NCI-H2196 treated with DMSO at 0.1 percent for 48 hours (cell line): ENCODE results near the gene ALPK1.
"Not testable (repeated sequence)": the region's sequence is repeated elsewhere in the genome, so short reads cannot be mapped to it uniquely, and the experiment has no call there.

Source experiments
- DNase-seq: peaks from one replicate; lab custom pipeline; 2025; ENCODE audit not compliant: unreplicated experiment; lab: John Stamatoyannopoulos, UW

ALPK1 gene

DNA sequence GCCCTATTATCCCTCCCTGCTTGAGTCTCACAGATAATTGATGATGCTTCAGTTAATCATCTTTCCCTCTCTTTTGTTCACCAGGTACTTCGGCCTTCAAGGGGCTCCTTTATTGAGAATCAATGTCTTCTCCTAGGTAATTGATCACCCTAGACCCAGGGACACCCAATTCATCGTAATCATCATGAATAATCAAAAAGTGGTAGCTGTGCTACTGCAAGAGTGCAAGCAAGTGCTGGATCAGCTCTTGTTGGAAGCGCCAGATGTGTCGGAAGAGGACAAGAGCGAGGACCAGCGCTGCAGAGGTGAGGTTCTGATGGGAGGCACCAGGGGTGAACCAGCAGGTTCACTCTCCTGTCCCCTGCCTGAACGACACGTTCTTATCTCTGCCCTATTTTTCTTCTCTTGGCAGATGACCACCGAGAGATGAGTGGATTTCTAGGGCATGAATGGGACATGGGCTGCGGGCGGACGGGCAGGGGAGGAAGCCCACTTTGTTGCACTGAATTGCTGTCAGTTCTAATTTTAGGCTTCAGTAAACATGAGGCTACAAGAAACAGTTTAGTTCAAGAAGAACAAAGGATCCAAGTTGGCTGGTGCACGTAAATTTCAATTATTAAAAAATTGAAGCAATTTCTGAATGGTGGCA is 80.5 kb downstream of the ALPK1 start:
- no peak for DNase-seq

DNA sequence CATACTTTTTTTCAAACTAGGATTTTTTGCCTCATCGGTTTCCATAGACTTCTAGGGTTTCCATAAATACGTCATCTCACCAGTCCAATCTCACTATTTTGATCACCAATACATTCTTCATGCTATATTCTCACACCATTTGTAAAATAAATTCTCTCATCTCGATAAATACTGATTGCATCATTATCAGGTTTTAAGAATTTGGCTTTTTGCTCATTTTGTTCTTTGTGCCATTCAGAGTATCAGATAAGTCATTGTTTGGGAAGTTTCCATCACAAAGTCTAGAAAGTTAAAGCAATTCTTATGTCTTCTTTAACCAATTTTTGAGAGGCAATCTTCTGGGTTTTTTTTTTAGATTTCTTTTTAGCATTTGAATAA is 81.1 kb downstream of the ALPK1 start:
- no peak for DNase-seq

DNA sequence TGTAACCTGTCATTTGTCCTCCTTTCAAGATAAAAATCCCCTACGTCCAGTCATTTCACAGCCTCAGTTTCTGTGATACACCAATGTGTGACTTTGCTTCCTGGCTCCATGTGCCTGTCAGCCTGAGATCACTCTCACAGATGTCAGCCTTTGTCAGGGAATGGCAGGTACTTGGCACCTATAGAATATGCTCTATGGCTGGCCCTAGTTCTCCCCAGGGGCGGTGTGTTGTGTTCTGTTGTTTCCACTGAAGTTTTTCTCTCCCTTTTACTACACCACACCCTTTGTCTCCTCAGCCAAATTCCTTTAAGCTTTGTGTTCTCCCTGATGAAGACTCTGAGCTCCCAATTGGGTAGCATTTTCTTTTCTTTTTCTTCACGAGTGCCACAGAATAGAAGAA is 81.7 kb downstream of the ALPK1 start:
- DNase-seq = no peak

DNA sequence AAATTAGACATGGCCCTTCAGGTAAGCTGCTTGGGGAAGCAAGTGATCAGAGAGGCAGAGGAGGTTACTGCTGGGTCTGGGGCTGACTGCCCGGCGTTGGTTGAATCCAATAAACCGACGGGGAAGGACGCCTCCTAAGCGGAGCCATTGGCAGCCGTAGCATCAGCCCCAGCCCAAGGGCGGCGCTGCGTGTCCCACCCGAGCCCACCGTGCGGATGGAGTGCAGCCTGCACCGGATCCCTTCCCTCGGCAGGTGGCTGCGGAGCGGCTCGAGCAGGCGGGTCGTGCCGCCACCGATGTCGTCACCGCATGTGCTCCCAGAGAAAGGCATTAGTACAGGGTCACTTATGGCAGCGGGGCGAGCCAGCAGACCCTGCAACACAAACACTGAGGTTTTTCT is 82.1 kb downstream of the ALPK1 start:
- no peak for DNase-seq

DNA sequence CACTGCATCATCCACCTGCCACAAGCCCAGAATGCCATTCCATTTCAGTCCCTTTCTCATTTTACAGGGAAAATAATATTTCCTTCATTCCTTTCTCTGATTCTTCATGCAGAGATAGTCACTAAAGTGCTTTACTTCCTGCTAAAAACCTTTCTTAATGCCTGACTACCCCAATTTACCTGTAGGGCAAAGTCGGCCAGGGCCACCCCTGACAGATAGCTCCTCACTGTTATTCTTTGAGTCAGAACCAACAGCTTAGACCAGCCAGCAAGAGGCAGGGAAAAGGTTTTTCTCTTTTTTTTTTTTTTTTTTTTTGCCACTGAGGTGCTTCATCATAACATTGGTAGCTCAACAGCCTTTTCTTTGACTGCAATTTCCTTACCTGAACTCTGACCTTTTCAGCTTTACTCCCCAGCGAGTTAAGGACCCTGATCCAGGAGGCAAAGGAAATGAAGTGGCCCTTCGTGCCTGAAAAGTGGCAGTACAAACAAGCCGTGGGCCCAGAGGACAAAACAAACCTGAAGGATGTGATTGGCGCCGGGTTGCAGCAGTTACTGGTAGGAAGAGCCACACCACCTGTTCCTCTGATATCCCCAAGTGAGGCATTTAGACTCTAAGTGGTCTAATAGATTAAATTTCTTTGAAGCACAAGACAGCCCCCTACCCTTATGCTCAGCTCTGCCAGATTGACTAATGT is 85.0 kb downstream of the ALPK1 start:
- DNase-seq = no peak

DNA sequence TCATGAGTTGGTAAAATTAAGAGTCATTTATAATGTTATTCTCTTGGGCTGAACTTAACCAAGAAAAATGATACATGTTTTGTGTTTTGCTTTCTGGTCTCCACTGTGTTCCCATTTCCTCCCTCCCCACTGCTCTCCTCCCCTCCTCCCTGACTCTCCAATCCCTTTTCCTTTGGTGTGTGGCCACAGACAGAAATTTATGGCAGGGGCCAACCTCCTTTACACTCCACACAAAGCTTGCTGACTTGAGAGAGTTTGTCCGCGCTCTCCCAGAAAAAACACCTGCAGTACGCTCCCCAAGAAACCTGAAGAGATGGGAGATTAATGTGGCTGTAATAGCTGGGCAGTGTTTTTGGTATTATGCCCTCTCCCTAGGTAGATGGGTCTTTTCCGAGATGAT is 88.9 kb downstream of the ALPK1 start:
- DNase-seq = no peak

DNA sequence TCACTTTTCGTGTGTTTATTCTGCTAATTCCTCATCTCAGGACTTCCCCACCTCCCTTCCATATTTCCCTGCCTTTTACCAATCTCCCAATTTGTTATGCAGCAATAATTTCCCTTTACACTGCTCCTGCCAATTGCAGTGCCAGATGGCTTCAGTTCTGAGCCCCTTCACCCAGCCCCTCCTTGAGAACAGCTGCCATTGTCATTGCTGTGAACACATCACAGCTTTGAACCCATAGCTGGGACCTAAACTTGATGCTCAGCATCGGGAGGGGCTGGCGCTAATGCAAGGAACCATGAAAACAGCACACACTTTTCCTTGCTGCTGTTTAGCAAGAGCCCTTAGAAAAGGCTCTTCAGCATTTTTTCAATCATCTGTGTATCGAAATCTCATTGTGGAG is 104.9 kb downstream of the ALPK1 start:
- no peak for DNase-seq

DNA sequence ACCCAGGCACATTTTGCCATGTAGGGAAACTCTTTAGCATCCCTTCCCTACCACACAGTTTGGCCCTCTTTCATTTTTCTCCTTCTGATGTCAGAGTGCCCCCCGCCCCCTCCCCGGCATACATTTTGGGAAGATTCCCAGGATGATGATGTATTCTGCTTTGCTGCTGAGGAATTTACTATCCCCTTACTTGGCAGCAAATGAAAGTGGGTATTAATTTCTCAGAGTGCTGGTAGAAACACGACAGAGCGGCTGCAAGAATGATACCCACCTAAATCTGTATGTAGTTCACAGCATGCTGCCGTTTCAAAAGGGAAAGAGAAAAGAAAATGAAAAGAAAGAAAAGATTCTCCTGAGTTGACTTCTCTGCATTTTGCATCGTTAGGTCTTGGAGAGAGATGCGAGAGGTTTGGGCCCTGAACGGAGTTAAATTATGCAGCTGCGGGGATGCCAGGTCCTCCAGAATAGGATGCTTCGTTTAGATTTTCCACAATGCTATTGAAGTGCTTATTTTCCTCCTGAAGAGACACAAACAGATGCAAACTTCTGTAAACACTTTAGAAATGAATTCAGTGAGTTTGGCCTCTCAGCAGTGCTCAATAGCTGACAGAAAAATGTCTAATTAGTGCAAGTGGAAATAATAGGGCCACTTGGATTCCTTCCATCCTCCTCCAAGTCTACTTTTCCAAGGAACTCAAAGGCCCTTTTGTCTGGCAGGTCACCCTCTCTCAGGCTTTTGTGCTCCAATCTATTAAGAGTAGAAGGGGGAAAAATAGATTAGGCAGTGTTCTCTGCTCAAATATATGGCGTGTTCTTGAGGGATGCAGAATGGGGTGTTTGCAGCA is 106.2 kb downstream of the ALPK1 start:
- no peak for DNase-seq

DNA sequence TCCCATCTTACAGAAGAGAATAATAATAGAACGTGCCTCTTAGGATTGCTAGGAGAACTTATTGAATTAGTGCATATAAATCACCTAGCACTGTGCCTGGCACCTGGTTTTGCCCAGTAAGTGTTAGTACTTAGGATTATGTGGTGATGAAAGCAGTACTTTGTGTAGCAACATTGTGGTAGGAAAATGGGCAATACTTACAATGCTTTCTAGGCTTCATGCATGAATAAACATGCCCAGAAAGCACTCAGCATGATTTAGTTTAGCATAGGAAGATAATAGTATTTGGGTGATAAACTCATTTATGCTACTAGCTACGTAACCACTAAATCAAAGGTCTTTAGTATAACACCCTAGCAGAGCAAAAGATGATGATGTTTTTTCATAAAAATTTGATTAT is 113.2 kb downstream of the ALPK1 start:
- DNase-seq = no peak

DNA sequence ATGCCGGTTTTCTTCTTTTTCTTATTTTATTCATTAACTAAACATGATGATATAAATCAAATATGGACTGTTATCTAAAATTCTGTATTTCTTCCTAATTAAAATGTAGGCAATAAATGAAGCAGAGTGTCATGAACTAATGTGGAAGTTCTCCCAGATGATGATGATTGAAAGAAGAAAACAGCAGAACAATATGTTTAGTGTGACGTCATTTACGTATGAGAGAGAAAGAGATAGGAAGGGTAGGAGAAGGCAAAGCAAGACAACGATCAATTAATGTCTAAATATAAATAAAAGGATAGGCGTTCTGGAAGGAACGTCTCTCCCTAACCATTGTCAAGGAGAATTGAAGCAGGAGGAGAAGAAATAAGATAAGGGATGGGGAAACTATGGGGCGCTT is 113.6 kb downstream of the ALPK1 start:
- no peak for DNase-seq

DNA sequence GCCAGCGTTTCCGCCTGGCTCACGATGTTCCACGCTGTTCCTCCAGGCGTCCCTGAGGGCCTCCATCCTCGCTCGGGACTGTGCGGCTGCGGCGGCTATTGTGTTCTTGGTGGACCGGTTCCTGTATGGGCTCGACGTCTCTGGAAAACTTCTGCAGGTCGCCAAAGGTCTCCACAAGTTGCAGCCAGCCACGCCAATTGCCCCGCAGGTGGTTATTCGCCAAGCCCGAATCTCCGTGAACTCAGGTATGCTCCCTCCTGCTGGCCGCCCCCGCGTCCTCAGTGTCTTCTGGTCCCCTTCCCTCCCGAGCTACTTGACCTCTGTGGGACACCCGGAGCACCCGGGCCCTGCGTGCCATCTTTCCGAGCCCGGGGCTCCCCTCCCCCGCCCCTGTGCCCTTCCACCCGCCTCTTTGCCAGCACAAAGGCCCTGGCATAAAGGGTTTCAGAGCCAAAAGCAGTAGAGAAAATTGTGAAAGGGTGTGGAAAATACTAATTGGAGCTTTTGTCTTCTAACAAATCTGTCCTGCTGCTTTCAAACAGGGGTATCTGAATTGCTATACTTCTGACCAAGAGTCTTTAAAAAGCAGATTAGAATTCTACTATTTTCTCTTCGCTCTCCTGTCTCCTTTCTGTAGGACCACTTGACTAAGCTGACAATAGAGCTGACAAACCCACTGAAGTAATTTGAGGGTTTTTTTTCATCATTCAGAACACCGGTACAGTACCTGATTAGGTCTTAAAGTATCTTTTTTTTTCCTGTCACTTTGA is 114.8 kb downstream of the ALPK1 start:
- no peak for DNase-seq

DNA sequence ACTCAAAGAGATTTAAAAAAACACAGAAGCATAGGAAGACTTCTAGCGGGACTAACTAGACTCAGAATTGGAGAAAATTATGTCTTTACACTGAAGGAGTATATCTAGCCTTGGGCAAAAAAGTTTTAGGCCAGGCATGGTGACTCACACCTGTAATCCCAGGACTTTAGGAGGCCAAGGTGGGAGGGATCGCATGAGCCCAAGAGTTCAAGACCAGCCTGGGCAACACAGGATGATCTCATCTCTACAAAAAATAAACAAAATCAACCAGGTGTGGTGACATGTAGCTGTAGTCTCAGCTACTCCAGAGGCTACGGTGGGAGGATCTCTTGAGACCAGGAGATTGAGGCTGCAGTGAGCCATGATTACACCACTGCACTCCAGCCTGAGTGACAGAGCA is 119.3 kb downstream of the ALPK1 start:
- no peak for DNase-seq

DNA sequence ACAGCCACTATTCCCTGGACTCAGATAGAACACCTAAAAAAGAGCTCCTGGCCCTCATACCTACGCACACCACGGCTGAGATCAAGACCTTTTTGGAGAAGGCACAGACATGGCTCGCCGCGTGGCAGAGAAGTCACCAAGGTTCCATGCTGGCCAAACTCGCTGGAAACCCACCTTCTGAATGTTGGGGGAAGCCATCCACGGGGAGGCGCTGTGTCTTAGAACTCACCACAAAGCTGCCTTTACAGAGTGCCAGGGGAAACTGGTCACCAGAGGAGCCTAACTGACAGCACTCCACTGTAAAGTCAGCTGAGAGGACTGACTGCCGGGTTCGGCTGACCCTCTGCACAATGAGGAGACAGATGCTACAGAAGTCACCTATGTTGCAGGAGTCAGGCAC is 120.9 kb downstream of the ALPK1 start:
- DNase-seq = no peak

DNA sequence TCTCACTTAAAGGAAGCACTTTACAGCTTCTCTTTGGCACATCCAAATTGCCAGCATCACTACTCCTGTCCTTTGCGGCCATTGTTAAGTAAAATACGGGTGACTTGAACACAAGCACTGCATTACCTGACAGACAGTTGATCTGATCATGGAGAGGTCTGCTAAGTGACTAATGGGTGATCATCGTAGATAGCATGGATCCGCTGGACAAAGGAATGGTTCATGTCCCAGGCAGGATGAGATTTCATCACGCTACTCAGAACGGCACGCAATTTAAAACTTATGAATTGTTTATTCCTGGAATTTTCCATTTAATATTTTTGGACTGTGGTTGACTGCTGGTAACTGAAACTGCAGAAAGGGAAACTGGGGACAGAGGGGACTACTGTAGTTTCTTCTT is 124.7 kb downstream of the ALPK1 start:
- DNase-seq = no peak

DNA sequence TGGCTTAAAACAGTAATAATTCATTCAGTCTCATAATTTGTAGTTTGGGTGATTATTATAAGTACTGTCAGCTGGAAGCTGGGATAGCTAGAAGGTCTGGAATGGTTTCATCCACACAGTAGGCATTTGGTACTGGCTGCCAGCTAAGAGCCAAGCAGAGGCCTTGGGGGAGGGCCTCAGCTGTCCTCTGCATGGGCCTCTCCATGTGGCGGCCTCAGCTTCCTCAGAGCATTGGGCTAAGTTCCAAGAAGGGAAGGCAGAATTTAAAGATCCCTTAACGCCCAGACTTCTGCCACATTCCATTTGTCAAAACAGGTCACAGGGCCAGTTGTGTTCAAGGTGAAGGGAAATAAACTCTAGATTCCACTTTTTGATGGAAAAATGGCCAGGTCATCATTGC is 125.5 kb downstream of the ALPK1 start:
- DNase-seq = no peak

DNA sequence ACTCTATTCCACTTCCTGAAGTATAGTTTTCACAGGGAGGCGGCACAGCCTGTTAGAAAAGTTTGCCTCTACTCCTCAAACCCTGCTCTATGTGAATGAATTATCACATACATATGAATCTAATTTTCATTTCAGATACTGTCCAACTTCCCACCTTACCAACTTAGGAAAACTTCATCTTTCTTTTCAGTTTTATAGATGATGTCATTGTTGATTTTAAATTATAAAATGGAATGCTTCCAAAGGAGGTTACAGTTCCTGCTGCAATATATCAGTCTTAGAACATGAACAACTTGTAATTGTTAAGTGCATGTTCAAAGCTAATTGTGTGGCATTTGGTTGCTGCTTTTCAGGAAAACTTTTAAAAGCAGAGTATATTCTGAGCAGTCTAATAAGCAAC is 126.4 kb downstream of the ALPK1 start:
- DNase-seq = no peak

DNA sequence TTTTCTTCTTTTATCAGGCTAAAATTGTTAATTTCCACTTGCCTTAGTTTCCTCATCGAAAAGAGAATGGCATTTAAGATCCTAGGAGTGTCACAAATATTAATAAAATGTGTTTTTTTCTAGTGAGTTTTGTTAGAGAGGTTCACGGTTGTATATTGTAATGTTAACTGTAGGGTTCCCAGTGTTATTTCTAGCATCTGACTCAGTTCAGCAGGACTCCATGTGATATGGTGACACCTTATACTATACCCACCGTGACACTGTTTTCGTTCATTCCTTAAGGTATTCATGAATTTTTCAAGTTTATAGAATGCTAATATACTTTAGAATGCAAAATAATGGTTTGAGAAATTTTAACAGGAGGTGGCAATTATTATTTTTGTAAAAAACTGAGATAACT is 128.7 kb downstream of the ALPK1 start:
- DNase-seq = no peak

DNA sequence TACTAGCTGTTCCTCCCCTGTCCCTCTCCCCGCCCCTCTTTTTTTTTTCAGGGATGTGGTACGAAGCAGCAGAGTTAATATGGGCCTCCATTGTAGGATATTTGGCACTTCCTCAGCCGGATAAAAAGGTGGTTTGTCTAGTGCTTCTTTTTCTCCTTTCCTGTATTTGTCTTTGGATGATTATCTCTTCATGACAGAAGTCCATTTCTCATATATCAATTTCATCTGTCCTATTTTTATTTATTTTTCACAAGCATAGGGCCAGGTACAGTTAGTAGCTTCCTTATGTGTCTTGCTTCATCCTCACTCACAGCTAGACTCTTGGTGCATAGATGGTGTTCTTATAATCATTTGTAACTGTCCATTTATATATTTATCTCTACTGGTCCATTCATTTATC is 129.2 kb downstream of the ALPK1 start:
- DNase-seq = no peak

DNA sequence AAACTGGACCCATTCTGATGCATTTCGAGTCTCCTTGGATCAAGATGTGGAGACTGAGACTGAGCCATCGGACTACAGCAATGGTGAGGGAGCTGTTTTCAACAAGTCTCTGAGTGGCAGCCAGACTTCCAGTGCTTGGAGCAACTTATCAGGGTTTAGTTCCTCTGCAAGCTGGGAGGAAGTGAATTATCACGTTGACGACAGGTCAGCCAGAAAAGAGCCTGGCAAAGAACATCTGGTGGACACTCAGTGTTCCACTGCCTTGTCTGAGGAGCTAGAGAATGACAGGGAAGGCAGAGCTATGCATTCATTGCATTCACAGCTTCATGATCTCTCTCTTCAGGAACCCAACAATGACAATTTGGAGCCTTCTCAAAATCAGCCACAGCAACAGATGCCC is 134.0 kb downstream of the ALPK1 start:
- DNase-seq = no peak

DNA sequence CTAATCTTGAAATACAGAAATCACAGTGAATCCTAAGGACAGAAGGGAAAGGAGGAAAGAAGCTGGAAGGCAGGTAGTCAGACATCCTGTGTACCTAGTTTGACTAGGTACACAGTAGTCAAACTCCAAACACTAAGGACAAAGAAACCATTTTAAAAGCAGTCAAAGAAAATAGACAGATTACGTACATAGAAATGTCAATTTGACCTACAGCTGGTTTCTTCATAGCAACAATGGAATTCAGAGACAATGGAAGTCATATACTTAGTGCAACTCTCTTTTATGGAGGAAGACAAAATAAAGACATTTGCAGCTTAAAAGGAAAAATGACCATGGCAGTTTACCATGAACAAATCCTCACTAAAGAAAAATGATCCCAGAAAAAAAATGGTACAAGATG is 139.8 kb downstream of the ALPK1 start:
- DNase-seq = no peak

DNA sequence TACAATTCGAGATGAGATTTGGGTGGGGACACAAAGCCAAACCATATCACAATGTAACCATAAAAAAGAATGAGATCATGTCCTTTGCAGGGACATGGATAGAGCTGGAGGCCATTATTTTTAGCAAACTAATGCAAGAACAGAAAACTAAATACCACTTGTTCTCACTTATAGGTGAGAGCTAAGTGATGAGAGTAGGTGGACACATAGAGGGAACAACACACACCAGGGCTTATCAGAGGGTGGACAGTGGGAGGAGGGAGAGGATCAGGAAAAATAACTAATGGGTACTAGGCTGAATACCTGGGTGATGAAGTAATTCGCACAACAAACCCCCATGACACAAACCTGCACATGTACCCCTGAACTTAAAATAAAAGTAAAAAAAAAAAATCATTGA is 145.1 kb downstream of the ALPK1 start:
- DNase-seq = not testable (repeated sequence)
